Thoracic aorta (tissue), 2 donors: Measurements from ENCODE around the gene KDM5B. TPM values are rescaled to one million over a fixed set of nuclear protein-coding genes. Genes with fewer than 3 reads are reported as not detected.

ENCODE experiments used
- ATAC-seq: fragments of 150-250 bp; one replicate; pipeline ENCODE4 v1.8.0; 2017; ENCODE audit warnings: low read depth; ENCODE audit not compliant: insufficient number of reproducible peaks, low FRiP score
- DNase-seq: peaks from one replicate; pipeline ENCODE4 v3.0.0-alpha.2; 2020; ENCODE audit warnings: low spot score
- H3K27ac ChIP-seq, 2 donors: fragments of 200-600 bp; sonication (generic); 1 replicate in 1 of 2; 2 replicates in 1 of 2; pipeline ENCODE4 v1.5.1; 2016; ENCODE audit warnings: mild to moderate bottlenecking in 2 of 2, moderate library complexity in 2 of 2
- H3K27me3 ChIP-seq: fragments of 200-600 bp; sonication (generic); replicated peaks from 2 replicates; pipeline ENCODE4 v1.6.0; 2016; ENCODE audit warnings: mild to moderate bottlenecking; ENCODE audit not compliant: insufficient read depth
- H3K36me3 ChIP-seq: fragments of 200-600 bp; sonication (generic); one replicate; pipeline ENCODE4 v1.5.1; 2016
- H3K4me1 ChIP-seq, 2 donors: fragments of 200-600 bp; sonication (generic); 1 replicate in 1 of 2; 2 replicates in 1 of 2; pipeline versions ENCODE4 v1.5.1 to v1.6.0; 2016; ENCODE audit warnings: low read depth in 2 of 2, mild to moderate bottlenecking in 1 of 2; ENCODE audit not compliant: control insufficient read depth in 1 of 2
- H3K4me3 ChIP-seq: fragments of 200-600 bp; sonication (generic); 2 replicates; pipeline ENCODE4 v1.5.1; 2016; ENCODE audit warnings: mild to moderate bottlenecking
- H3K9me3 ChIP-seq: fragments of 200-600 bp; sonication (generic); 2 replicates; pipeline ENCODE4 v1.5.1; 2016
- CTCF ChIP-seq: fragments of 200-600 bp; sonication (generic); IDR thresholded peaks from one replicate; pipeline ENCODE4 v1.5.1; 2019; ENCODE audit warnings: antibody characterized with exemption
- total RNA-seq, 2 donors: library from RNA; depleted of rRNA; stranded (reverse); fragments of >200 nt; gene quantifications; one replicate each; pipeline versions ENCODE4 v1.1.0 to v1.2.3, GENCODE V29; 2016

KDM5B gene
- total RNA-seq, 2 donors from 2014 or later = 32.0 to 42.0 TPM

GRCh38 chr1:202806845-202807450 is 1.3 kb downstream of the KDM5B start:
- Histone ChIP-seq H3K27me3 (no peaks in the 10 kb centered on the region), H3K9me3 (no peaks in the 10 kb centered on the region), H3K27ac (peak overlapping the region in 1 of 2 donors; percentile 27), H3K4me3 (peak overlapping the region; percentile 95), H3K4me1 (peaks cover 13 to 38% of the 10 kb centered on the region in 2 donors), H3K36me3 (no peaks in the 10 kb centered on the region)
- ATAC-seq (no peak), DNase-seq (no peak)
- TF ChIP-seq CTCF = no peak

DNA sequence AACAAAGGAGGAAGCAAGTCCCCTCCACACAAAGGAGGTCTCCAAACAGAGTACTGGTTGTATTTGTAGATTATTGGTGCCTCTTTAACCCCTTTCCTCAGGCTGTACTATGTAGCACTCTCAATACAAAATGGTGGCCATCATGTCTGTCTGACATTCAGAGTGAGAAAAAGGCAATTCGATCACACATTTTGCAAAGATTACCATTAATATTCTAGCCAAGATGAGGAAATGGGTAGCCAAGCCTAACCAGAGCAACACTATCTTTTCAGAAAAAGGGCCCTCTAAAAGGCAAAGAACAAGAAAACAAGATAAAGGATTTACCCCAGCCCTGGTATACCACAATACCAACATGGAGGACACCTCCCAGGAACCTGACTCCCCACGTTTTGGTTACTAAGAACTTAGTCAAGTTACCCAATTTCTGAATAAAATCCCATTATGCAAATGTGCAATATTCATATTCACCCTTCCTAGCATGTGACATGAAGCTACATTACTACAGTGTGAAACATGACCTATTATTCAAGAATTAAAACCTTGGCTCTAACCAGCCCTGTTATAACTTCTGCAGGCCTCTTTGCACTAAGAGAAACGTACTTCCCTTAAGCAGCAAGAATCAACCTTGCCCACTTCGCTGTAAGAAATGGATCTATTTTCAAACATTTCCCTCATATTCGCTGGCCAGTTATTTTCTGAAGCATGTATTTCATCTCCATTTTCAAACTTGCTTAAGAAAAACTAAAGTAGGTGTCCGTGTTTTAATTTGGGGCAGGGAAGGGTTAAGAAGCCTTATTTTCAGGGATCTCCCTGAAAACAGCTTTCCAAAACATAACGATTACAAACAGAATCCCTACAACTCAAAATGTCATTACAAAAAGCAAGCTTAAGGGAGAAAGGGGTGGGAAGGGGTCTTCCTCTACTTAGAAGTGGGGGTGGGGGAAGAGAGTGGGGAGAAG is 2.1 kb downstream of the KDM5B start:
- Histone ChIP-seq H3K27ac (peak overlapping the region in 1 of 2 donors; percentile 27), H3K4me1 (peaks cover 10 to 31% of the 10 kb centered on the region in 2 donors), H3K27me3 (no peaks in the 10 kb centered on the region), H3K36me3 (no peaks in the 10 kb centered on the region), H3K4me3 (peak overlapping the region; percentile 95), H3K9me3 (no peaks in the 10 kb centered on the region)
- no peak for TF ChIP-seq CTCF
- ATAC-seq (no peak), DNase-seq (no peak)

DNA sequence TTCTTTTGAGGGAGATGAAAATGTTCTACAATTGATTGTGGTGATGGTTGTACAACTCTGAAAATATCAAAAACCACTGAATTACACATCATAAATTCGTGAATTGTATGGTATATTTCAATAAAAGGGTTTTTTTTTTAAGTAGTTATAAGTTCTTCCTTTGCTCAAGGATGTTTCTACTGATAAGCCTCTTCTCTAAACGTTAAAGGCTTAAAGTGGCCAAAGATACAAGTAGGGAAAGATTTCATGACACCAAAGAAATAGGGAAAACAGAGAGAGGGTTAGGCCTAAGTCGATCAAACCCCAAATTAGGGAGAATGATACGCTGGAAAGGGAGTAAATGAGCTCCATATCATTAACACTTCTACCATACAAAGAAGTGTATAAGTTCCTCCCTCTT is 4.1 kb downstream of the KDM5B start:
- H3K4me1 ChIP-seq = peaks cover 9 to 16% of the 10 kb centered on the region in 2 donors
- H3K4me3 ChIP-seq = no peak overlapping the region

DNA sequence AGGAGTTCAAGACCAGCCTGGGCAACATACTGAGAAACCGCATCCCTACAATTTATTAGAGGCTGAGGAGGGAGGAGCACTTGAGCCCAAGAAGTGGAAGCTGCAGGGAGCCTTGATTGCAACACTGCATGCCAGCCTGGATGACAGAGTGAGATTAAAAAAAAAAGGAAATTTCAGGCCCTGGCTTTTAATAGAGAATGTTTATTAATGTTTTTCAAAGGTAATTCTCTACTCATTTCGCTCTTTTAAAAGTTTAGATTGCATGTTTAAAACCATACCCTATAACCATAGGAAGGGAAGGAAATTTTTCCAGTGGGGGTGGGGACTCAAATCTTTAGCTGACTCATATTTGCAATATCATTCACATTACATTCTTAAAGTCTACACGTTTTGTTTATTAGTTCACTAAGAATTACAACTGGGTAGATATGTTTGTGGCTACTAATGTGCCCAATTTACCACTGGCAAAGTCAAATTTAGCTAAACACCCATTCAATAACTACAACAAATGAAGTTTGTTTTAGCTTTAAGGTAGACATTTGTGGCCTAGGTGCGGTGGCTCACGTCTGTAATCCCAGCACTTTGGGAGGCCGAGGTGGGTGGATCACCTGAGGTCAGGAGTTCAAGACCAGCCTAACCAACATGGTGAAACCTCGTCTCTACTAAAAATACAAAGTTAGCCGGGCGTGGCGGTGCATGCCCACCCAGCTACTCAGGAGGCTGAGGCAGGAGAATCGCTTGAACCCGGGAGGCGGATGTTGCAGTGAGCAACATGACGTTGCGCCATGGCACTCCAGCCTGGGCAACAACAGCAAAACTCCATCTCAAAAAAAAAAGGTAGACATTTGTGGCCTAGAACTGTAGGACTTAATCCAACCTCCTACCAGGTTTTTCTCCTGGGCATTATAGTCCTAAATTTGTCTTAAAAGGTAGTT is 5.0 kb downstream of the KDM5B start:
- DNase-seq (no peak), ATAC-seq (no peak)
- Histone ChIP-seq H3K9me3 (no peaks in the 10 kb centered on the region), H3K27ac (no peak overlapping the region), H3K4me3 (no peak overlapping the region), H3K36me3 (no peaks in the 10 kb centered on the region), H3K27me3 (no peaks in the 10 kb centered on the region), H3K4me1 (peaks cover 9 to 16% of the 10 kb centered on the region in 2 donors)
- TF ChIP-seq CTCF = no peak

More for the DNA sequence above, 4.1 kb downstream of the KDM5B start:
- Histone ChIP-seq H3K9me3 (no peaks in the 10 kb centered on the region), H3K36me3 (no peaks in the 10 kb centered on the region), H3K27me3 (no peaks in the 10 kb centered on the region), H3K27ac (no peak overlapping the region)
- ATAC-seq = no peak
- TF ChIP-seq CTCF = no peak
- DNase-seq = no peak
